Measurements from ENCODE around the gene AGPAT2.
A peak's percentile ranks its signal among the peaks of the same experiment; 100 is the strongest.
"Not testable (repeated sequence)": the region's sequence is repeated elsewhere in the genome, so short reads cannot be mapped to it uniquely, and the experiment has no call there.

Gene AGPAT2

DNA sequence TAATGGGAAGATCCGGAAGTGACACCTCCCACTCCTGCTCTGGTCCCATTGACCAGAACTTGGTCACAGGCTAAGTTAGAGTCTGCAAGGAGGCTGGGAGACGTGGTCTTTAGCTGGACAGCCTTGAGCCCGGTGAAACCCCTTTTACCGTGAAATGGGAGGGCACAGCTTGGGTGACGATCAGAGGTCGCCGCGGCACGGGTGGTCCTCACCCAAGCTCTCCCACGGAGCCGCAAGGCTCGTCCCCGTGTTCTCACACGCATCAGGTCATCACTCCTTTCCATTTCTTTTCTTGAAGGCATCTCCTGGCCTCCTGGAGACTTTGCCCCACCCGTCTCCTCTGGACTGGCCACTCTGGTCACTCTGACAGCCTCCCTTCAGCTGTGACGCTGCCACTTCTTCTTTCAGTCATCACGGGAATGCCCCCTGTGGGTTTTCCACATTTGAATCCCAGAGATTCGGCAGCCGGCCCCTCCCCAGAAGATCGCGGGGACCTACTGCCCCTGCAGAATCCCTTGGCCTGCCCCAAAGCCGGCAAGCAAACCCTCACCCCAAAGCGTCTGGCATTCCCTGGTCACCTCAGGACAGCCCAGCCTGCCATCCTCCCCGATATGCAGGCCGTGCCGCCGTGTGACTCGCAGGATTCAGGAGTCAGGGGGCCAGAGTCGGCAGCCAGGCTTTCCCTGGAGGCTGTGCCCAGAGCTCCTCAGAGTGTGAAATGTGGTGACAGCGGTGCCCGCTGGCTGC lies 43.5 kb downstream of the AGPAT2 start:
- no peak for DNase-seq

DNA sequence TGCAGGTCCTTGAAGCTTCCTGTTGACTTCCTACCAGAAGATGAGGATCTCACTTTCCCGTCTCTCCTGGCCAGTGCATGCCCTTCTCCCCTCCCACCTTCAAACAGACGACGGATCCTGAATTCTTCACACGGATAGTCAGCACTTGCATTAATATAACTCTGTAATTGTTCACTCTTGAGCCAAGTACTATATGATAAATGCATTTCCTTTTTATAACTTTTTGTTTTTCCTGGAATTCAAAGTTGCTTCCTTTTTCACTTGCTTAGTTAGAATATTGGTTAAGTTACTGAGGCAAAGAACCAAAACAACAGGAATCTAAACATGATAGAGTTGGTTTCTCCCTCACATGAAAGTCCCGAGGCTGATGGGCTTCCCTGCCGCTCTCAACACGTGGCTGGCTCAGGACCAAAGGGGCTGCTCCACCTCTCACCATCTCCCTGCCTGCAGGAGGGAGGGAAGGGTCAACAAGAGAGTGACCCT lies 44.8 kb downstream of the AGPAT2 start:
- no peak for DNase-seq

DNA sequence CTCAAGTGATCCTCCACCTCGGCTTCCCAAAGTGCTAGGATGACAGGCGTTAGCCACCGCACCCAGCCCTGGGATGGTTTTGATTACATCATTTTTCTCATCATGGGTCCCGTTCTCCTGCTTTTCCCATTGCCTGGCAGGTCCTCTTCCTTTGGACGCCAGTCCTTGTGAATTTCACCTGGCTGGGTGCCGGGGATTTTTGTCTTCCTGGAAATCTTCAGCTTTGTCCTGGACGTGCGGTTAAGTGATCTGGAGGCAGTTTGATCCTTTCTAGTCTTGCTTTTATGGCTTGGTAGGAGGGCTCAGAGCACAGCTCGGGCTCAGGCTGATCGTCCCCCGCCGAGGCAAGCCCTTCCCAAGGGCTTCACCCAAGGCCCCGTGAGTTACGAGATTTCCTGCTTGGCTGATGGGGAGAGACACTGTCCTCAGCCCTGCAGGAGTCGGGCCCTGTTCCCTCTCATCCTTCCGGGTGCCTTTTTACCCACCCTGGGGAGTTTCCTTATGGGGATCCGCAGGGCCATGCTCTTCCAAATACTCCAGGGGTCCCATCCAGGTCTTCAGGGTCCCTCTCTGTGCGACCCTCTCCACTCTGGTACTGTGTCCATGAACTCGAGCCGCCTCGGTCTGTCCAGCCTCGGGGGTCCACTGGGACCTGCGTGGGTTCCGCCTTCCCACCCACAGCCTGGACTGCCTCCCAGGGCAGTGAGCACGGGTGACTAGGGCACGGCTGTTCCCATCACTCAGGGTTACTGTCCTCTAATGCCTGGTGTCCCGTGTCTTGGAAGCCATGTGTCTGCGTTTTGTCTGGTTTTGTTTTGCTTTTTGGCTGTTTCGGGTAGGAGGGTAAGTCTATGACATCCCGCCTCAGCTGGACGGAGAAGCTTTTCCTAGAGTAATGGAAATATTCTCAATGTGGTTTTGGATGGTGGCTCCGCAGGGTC lies 46.8 kb downstream of the AGPAT2 start:
- DNase-seq = no peak

DNA sequence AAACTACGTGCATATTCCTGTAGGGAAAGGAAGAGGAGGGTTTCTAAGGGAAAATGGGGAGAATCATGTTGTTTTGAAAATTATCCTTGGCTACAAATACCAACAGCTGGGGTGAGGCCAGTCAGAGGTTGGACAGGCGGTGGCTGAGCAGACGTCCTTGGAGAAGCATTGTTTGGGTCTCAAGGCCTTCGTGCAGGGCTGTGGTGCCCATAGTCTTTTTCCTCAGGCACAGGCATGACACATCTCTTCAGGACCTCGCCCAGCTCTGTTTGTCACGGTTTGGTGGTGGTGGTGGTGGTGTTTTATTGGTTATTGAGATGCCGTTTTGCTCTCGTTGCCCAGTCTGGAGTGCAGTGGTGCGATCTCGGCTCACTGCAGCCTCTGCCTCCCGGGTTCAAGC lies 52.4 kb downstream of the AGPAT2 start:
- DNase-seq = no peak

DNA sequence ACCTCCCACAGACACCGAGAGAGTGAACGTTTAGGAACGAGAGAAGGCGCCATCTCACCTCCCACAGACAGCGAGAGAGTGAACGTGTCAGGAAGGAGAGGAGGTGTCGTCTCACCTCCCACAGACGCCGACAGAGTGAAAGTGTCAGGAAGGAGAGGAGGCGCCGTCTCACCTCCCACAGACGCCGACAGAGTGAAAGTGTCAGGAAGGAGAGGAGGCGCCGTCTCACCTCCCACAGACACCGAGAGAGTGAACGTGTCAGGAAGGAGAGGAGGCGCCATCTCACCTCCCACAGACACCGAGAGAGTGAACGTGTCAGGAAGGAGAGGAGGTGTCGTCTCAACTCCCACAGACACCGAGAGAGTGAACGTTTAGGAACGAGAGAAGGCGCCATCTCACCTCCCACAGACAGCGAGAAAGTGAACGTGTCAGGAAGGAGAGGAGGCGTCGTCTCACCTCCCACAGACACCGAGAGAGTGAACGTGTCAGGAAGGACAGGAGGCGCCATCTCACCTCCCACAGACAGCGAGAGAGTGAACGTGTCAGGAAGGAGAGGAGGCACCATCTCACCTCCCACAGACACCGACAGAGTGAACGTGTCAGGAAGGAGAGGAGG lies 54.7 kb downstream of the AGPAT2 start:
- not testable (repeated sequence) for DNase-seq

DNA sequence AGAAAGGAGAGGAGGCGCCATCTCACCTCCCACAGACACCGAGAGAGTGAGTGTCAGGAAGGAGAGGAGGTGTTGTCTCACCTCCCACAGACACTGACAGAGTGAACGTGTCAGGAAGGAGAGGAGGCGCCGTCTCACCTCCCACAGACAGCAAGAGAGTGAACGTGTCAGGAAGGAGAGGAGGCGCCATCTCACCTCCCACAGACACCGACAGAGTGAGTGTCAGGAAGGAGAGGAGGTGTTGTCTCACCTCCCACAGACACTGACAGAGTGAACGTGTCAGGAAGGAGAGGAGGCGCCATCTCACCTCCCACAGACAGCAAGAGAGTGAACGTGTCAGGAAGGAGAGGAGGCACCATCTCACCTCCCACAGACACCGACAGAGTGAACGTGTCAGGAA lies 55.2 kb downstream of the AGPAT2 start:
- peak; percentile 12 for DNase-seq

DNA sequence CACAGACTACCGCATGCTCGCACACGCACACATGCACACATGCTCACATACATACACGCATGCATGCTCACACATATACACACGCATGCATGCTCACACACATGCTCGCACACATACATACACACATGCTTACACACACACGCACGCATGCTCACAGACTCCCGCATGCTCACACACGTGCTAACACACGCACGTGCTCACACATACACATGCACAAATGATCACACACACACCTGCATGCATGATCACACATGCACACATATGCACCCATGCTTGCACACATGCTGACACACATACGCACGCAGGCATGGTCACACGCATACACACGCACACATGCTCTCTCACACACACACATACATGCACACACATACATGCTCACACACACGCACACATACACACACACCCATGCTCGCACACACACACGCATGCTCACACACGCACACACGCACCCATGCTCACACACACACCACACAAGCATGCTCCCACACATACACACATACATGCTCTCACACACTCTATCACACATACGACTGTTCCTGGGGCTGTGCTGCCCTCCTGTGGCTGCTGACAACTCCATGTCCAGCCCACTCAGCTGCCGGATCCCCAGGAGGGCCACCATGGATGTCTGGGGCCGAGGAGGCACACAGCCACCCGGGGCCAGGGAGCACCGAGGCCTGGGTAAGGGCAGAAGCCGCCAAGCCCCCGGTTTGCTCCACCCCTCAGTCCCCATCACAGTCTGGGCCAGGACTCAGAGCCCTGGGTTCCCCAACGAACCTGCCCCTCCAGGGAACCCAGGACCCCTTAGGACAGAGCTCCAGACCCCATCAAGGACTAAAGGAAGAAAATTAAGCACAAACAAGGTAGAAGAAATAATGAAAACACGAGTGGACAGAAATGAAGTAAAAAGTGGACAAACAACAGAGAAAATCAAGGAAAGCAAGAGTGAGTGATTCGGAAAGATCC lies 55.9 kb downstream of the AGPAT2 start:
- peak; percentile 78 for DNase-seq

DNA sequence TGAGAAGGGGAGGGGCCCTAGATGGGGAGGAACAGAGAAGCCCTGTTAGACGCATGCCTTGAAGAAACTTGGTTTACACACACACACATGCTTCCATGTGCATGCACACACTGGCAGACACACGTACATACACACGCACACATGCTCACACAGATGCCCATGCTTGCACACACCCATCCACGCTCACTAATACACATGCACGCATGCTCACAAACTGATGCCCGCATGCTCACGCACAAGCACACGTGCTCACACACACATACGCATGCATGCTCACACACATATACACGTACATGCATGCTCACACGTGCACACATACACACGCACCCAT lies 56.6 kb downstream of the AGPAT2 start:
- no peak for DNase-seq

DNA sequence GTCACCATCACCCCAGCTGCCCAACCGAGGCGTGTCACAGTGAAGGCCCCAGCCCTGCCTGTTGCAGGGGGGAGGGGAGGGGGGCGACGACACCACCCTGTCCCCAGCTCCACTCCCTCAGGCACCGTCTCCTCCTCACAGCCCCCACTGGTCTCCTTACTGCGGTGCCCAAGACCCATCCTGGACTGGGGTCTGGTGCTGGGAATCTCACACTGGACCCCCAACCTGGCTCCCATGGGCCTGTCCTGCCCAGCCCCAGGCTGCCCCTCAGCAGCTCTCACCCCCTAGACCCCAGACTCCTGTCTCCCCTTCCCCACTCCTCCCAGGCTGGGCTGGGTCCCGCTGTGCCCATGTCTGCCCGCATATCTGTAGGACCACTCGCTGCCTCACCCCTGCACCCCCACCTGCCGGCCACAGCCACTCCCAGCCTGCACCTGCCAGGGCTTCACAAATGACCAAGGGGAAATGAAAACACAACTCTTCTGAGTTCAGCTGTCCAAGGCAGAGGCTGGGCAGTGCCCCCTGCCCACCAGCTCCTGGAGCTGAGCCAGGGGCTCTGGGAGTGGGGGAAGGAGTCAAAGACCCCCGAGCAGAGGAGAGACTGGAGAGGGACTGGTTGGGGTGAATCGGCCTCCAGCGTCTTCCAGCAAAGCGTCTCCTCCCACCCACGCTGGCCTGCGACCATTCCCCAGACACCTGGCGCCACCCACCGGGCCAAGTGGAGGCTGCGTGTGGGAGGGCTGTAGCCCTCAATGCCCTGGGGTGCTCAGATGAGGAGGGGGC lies 57.2 kb downstream of the AGPAT2 start:
- peak; percentile 28 for DNase-seq

DNA sequence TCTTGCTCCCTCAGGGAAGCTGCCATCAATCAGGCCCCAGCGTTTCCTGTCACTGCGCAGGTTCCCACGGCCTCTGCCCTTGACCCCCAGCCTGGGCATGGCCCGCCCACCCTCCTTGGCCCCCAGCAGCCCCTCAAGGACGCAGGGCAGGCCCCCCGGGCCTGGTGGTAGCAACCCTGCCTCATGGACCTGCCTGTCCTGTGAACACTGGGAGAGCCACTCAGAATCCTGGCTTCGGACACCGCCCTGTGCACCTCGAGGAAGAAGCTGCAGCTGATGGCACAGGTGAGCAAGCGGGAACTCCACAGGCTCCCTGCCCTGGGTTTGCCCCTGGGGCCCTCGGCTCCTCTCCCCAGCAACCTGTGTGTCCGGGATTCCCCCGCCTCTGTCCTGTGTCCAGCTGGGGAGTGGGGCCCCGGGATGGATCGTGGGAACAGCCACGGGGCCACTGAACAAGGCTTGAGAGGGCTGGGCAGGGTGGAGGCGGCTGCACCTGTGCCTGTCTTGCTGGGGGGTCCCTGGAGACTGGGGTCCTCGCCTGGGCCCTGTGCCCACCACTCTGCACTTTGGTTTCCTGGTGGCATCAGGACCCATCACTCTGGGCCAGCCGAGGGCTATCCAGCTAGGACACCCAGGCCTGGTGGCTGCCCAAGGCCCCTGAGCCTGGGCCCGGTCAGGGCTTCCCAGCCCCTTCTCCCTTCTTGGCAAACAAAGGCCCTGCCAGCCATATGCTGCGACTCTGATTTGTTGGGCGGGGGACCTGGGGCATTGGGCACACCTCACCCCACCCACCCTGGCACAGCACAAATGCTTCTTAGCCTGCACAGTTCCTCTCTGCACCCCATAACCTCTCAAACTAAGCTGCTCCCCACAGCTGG lies 58.0 kb downstream of the AGPAT2 start:
- DNase-seq = no peak

DNA sequence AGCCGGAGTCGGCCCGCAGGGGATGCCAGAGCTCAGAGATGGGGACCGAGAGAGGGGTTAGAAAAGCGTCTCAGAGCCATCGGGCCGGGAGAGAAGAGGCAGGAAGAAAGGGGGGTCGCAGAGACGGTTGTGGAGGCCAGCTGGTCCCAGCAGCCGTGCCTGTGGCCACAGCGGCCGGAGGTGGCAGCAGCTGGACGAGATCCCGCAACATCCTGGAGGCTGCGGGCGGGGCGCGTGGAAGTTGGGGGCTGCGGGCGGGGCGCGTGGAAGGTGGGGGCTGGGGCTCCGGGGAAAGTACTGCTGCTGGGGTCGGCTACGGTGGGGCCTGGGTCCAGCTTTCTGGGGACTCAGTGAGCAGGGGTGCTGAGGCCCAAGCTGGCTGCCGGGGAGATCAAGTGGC lies 59.0 kb downstream of the AGPAT2 start:
- DNase-seq = no peak

DNA sequence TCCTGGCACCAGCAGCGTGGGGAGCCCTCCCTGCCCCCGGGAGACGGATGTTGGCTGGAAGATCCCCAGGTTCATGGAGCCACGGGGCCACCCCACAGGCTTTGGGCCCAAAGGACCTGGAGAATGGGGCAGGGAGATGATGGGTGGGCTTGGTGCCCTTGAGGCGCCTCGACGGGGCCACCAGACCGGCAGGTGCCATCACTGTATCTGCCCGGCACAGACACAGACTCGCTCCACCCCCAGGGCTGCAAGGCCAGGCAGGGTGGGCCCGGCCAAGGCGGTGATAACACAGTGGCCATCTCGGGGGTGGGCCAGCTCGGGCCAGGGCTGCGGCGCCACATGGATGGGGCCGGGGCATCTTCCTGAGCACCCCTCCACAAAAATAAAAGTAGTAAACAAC lies 59.6 kb downstream of the AGPAT2 start:
- no peak for DNase-seq

DNA sequence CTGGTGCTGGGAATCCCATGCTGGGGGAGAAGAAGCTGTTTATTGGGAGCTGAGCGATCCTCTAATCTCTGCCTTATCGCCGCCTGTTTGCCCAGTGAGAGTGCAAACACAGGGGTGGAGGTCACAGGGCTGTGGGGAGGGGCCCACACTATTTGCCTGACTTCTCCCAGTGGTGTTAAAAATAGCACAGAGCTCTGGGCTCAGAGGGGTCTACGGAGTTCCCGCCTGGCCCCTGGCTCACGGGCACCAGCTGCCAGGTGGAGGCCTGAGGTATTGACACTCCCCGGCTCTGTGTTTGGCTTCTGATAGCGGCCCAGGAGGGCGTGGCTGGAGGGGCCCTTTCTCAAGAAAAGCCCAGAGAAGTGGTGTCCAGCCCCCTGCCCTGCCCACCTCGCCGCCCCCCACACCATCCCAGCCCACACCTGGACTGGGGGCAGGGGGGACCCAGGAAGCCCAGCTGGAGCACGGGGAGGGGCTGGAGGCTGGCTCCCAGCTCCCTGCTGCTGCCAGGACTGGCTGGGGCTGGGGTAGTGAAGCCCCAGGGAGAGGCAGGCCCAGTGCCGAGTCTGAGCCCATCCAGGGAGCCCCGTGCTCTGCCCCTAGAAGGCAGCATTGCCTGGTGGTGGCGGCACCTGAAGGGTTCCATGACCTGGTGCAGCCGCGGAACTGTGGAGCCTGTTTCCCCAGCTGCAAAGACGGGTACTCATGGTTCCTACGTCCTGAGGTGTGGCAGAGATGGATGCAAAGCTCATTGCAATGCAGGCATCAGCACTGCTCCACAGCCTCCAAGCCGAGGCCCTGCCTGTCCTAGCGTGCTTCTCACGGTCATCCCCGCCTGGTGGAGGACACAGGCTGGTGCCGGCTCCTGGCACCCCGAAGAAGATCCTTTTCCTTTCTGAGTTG lies 60.3 kb downstream of the AGPAT2 start:
- no peak for DNase-seq

DNA sequence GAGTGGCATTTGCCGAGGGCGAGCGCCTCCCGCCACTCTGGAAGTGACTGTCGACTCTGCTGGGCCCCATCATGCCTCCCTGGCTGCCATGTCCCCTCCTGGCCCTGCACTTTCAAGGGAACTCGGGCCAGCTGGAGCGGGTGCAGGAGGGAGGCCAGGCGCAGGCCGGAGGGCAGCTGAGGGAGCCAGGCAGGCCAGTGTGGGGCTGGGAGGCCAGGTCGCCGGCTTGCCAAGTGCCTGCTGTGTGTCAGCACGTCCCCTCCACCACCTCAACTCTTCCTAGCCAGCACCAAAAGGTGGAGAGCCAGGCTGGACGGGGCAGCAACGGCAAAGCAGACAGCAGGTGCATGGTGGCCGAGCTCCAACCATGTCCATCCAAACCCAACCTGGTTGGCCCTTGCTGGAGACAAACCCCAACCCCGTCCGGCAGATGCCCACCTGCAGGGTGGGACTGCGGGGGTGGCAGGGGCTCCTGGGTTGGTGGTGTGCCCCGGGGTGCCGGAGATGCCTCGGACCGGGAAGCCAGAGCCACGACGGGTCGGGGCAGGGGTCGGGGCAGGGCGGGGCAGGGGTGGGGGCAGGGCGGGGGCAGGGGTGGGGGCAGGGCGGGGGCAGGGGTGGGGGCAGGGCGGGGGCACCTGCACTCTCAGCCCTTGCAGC lies 61.1 kb downstream of the AGPAT2 start:
- no peak for DNase-seq

DNA sequence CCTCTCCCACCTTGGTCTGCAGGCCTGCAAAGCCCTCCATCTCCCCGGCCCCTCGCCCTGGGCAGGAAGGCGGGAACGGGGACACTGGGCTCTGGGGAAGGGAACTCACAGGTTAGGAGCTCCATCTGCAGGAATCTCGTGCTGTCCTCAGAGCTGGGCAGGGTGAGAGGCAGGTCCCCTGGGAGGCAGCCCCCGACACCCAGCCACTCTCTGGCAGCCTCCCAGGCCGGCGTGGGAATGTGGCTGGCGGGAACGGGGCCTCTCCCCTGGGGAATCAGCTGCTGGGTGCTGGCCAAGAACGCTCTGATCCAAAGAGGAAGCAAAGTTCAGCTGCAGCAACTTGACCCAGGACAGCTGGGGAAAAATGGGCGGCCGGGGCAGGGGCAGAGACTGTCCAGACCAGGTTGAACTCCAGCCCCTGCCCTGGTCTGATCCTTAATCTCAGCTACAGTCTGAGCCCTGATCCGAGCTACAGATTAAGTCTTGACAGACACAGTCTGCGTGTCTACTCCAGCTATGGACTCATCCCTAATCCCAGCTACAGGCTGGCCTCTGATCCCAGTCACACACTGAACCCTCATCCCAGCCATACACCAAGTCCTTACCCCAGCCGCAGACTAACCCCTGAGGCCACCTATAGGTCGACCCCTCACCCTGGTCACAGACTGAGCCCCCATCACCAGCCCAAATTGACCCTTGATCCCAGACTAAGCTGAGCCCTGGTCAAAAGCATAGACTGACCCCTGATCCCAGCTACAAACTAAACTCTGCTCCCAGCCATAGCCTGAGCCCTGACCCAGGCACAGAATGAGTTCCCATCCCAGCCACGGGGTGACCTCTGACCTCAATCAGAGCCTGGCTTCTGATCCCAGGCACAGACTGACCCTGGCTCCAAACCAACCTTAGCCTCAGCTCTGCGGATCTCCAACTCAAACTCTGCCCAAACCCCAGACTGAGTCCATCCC lies 61.9 kb downstream of the AGPAT2 start:
- DNase-seq = no peak

DNA sequence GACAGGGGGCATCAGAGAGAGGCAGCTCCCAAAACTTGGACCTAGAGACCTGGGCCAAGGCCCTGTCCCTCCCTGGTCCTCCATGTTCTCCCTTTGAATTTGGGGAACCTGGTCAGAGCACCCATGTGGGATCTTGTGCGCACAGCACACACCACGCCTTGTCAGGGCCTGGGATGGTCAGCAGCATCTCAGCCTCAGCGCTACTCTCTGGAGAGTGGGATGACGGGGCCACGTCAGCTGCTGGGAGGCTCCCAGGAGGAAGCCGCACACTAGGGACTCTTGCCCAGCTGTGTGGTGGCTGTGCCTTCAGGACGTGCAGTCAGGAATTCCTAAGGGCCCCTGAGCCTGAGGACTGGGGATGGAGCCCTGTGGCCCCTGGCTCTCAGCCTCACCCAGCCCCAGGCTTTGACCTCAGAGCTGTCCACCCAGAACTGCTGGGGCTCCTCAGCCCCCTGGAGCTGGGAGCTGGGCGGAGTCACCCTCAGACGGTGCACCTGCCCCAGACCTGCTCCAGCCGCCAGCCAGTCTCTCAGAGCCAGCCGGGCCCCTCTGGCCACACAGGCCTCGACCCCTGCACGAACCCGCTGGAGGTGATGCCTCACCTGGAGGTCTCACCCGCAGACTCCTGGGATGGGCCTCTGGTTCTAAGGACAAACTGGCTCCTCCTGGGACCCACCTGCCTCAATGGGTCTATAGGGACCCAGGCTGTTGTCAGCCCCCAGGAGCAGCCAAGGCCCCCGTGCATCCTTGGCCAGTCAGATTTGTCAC lies 62.9 kb downstream of the AGPAT2 start:
- no peak for DNase-seq

DNA sequence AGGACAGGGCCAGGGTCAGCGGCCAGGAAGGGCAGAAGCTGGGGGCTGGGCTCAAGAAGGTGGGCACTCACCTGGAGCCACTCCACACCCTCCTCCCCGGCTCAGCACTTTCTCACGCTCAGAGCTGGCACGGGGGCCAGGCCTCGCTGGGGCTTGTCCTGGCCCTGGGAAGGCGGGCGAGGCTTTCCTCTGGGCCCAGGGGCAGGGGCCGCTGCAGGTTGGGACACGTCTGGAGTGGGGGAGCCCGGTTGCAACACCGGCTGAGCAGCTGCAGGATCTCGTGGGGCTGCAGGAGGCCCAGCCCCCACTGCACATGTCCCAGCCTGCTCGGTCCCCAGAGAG lies 63.4 kb downstream of the AGPAT2 start:
- no peak for DNase-seq
